HepG2 (cell line): ENCODE measurements around the gene TMEM121. TPM values are rescaled to one million over a fixed set of nuclear protein-coding genes. Genes with fewer than 3 reads are reported as not detected.

Experiments used
- ARNT2 ChIP-seq: sonication (generic); formaldehyde crosslinking; IDR thresholded peaks from 2 replicates; pipeline ENCODE4 v1.8.0; 2022; ENCODE audit warnings: mild to moderate bottlenecking, low read depth, missing genetic modification reagents, moderate library complexity
- BRD4 ChIP-seq: sonication (generic); formaldehyde crosslinking; IDR thresholded peaks from 2 replicates; pipeline ENCODE4 v1.4.0; 2020; ENCODE audit warnings: missing genetic modification reagents
- FLYWCH1 ChIP-seq: sonication (generic); formaldehyde crosslinking; IDR thresholded peaks from 2 replicates; pipeline ENCODE4 v1.8.1; 2023; ENCODE audit warnings: mild to moderate bottlenecking, missing genetic modification reagents
- GFI1 ChIP-seq: sonication (generic); formaldehyde crosslinking; IDR thresholded peaks from 2 replicates; pipeline ENCODE4 v1.5.0; 2020; ENCODE audit warnings: missing genetic modification reagents, mild to moderate bottlenecking, borderline replicate concordance
- HDAC1 ChIP-seq: sonication (generic); formaldehyde crosslinking; IDR thresholded peaks from 2 replicates; pipeline ENCODE4 v1.5.1; 2020; ENCODE audit warnings: mild to moderate bottlenecking, missing genetic modification reagents
- HOXA3 ChIP-seq: sonication (generic); formaldehyde crosslinking; IDR thresholded peaks from 2 replicates; pipeline ENCODE4 v1.5.0; 2020; ENCODE audit warnings: missing genetic modification reagents
- IKZF5 ChIP-seq: IDR thresholded peaks from 2 replicates; pipeline ENCODE4 v1.6.1; 2018; ENCODE audit warnings: missing genetic modification reagents, mild to moderate bottlenecking, missing compliant biosample characterization
- REL ChIP-seq: sonication (generic); formaldehyde crosslinking; conservative IDR thresholded peaks from 2 replicates; pipeline ENCODE4 v1.8.0; 2022; ENCODE audit warnings: mild to moderate bottlenecking, missing genetic modification reagents, moderate library complexity
- RXRA ChIP-seq: sonication (generic); formaldehyde crosslinking; IDR thresholded peaks from 2 replicates; pipeline ENCODE4 v1.5.1; 2020; ENCODE audit warnings: missing genetic modification reagents
- SP5 ChIP-seq: IDR thresholded peaks from 2 replicates; pipeline ENCODE4 v1.6.1; 2016; ENCODE audit warnings: low read depth, borderline replicate concordance
- ZGPAT ChIP-seq: IDR thresholded peaks from 2 replicates; pipeline ENCODE4 v1.6.1; 2016; ENCODE audit warnings: mild to moderate bottlenecking
- ZNF260 ChIP-seq: sonication (generic); formaldehyde crosslinking; IDR thresholded peaks from 2 replicates; pipeline ENCODE4 v1.4.0; 2020; ENCODE audit warnings: missing genetic modification reagents, low read depth, mild to moderate bottlenecking, borderline replicate concordance
- ZNF264 ChIP-seq: sonication (generic); formaldehyde crosslinking; IDR thresholded peaks from 2 replicates; pipeline ENCODE4 v1.4.0; 2020; ENCODE audit warnings: missing genetic modification reagents
- ZNF430 ChIP-seq: sonication (generic); formaldehyde crosslinking; IDR thresholded peaks from 2 replicates; pipeline ENCODE4 v1.9.0; 2021; ENCODE audit warnings: mild to moderate bottlenecking, missing genetic modification reagents
- ZNF552 ChIP-seq: sonication (generic); formaldehyde crosslinking; IDR thresholded peaks from 2 replicates; pipeline ENCODE4 v1.9.0; 2022; ENCODE audit warnings: missing genetic modification reagents, mild to moderate bottlenecking, borderline replicate concordance
- ZNF790 ChIP-seq: sonication (generic); formaldehyde crosslinking; IDR thresholded peaks from 2 replicates; pipeline ENCODE4 v1.8.0; 2022; ENCODE audit warnings: missing genetic modification reagents, mild to moderate bottlenecking, borderline replicate concordance
- polyA plus RNA-seq, 8 experiments: library from polyadenylated mRNA; depleted of rRNA in 3 of 8; stranded (reverse) in 7 of 8; unstranded in 1 of 8; fragments of >200 nt; fragmentation: Illumina TruSeq in 4 of 8; extraction: Trizol in 4 of 8; gene quantifications; 2 replicates each; pipeline versions ENCODE4 v1.2.1 to v1.2.3, GENCODE V29; 2011 to 2016; ENCODE audit warnings: low read depth in 4 of 8, missing spikeins in 1 of 8, mixed read lengths in 1 of 8; ENCODE audit not compliant: insufficient read depth in 1 of 8
- total RNA-seq, 5 experiments: library from RNA; depleted of rRNA; stranded (reverse); fragments of >200 nt; fragmentation: Illumina TruSeq; extraction: Trizol; gene quantifications; 2 replicates each; pipeline ENCODE4 v1.2.3, GENCODE V29; 2016; ENCODE audit warnings: low read depth in 1 of 5
- TF ChIP-seq, protein P1 (sequence below): sonication (generic); formaldehyde crosslinking; IDR thresholded peaks from 2 replicates; pipeline ENCODE4 v1.4.0; 2020; ENCODE audit warnings: missing genetic modification reagents, mild to moderate bottlenecking, borderline replicate concordance
- TF ChIP-seq, protein P2 (sequence below): sonication (generic); formaldehyde crosslinking; IDR thresholded peaks from 2 replicates; pipeline ENCODE4 v1.9.0; 2021; ENCODE audit warnings: missing genetic modification reagents, mild to moderate bottlenecking, borderline replicate concordance

TMEM121 gene
- total and polyA plus RNA-seq, 2 of the 13 experiments (the other 11 are each of a cell fraction or from before 2014, with no cell fraction given): 6.6 to 19.0 TPM

GRCh38 chr14:105481886-105482457 lies 44.4 kb upstream of the TMEM121 start (continued):
- TF ChIP-seq ZGPAT (no peak), FLYWCH1 (CRISPR knock-in tag) (no peak), SP5 (CRISPR knock-in tag) (peak; percentile 30; the same call in 1 of the 2 replicates), ZNF552 (no peak), ZNF430 (CRISPR knock-in tag) (no peak), ZNF260 (CRISPR knock-in tag) (no peak), BRD4 (CRISPR knock-in tag) (no peak), ARNT2 (CRISPR knock-in tag) (no peak), IKZF5 (CRISPR knock-in tag) (no peak), HDAC1 (CRISPR knock-in tag) (no peak; the same call in 1 of the 2 replicates), RXRA (CRISPR knock-in tag) (peak; percentile 53; the same call in 1 of the 2 replicates), GFI1 (CRISPR knock-in tag) (no peak), ZNF790 (CRISPR knock-in tag) (no peak), ZNF264 (CRISPR knock-in tag) (peak; percentile 94), REL (no peak), HOXA3 (CRISPR knock-in tag) (peak; percentile 29; the same call in 1 of the 2 replicates)
- TF ChIP-seq, protein P1, sequence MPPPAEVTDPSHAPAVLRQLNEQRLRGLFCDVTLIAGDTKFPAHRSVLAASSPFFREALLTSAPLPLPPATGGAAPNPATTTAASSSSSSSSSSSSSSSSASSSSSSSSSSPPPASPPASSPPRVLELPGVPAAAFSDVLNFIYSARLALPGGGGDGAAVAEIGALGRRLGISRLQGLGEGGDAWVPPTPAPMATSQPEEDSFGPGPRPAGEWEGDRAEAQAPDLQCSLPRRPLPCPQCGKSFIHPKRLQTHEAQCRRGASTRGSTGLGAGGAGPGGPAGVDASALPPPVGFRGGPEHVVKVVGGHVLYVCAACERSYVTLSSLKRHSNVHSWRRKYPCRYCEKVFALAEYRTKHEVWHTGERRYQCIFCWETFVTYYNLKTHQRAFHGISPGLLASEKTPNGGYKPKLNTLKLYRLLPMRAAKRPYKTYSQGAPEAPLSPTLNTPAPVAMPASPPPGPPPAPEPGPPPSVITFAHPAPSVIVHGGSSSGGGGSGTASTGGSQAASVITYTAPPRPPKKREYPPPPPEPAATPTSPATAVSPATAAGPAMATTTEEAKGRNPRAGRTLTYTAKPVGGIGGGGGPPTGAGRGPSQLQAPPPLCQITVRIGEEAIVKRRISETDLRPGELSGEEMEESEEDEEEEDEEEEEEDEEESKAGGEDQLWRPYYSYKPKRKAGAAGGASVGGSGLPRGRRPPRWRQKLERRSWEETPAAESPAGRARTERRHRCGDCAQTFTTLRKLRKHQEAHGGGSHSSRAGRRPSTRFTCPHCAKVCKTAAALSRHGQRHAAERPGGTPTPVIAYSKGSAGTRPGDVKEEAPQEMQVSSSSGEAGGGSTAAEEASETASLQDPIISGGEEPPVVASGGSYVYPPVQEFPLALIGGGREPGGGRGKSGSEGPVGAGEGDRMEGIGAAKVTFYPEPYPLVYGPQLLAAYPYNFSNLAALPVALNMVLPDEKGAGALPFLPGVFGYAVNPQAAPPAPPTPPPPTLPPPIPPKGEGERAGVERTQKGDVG: no peak
- TF ChIP-seq, protein P2, sequence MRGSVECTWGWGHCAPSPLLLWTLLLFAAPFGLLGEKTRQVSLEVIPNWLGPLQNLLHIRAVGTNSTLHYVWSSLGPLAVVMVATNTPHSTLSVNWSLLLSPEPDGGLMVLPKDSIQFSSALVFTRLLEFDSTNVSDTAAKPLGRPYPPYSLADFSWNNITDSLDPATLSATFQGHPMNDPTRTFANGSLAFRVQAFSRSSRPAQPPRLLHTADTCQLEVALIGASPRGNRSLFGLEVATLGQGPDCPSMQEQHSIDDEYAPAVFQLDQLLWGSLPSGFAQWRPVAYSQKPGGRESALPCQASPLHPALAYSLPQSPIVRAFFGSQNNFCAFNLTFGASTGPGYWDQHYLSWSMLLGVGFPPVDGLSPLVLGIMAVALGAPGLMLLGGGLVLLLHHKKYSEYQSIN (CRISPR knock-in tag): no peak
